Mesodermal cell (in vitro differentiated cells): ENCODE results near the gene ULBP3.
"Not testable (repeated sequence)": the region's sequence is repeated elsewhere in the genome, so short reads cannot be mapped to it uniquely, and the experiment has no call there.

ENCODE experiments used
- H3K27ac ChIP-seq: 2 replicates; pipeline ENCODE4 v1.7.0; 2013; ENCODE audit warnings: mild to moderate bottlenecking, low read depth, low read length, moderate library complexity; ENCODE audit not compliant: severe bottlenecking
- H3K36me3 ChIP-seq: 2 replicates; pipeline ENCODE4 v1.7.1; 2013; ENCODE audit warnings: mild to moderate bottlenecking, low read length, moderate library complexity; ENCODE audit not compliant: control insufficient read depth, insufficient read depth
- H3K4me1 ChIP-seq: one replicate; pipeline ENCODE4 v1.7.1; 2013; ENCODE audit warnings: mild to moderate bottlenecking, low read length; ENCODE audit not compliant: insufficient read depth, control insufficient read depth, poor library complexity, severe bottlenecking
- H3K4me3 ChIP-seq: 2 replicates; pipeline ENCODE4 v1.7.0; 2013; ENCODE audit warnings: low read length, control low read depth, mild to moderate bottlenecking; ENCODE audit not compliant: insufficient read depth, poor library complexity, severe bottlenecking; ENCODE audit errors: extremely low read depth
- H3K9me3 ChIP-seq: 2 replicates; pipeline ENCODE4 v1.7.1; 2013; ENCODE audit warnings: mild to moderate bottlenecking, low read length, moderate library complexity; ENCODE audit not compliant: control insufficient read depth
- WGBS, 2 experiments: methylation state at CpG; one replicate each; pipeline ENCODE4 v1.1.5; 2013; ENCODE audit warnings: missing lambda C conversion rate in 2 of 2; ENCODE audit not compliant: insufficient coverage in 2 of 2; 5-methylcytosine and 5-hydroxymethylcytosine counted together

ULBP3 gene

GRCh38 chr6:150016324-150017185 lies 52.4 kb downstream of the ULBP3 start:
- Histone ChIP-seq H3K27ac (no peak overlapping the region), H3K4me3 (no peak overlapping the region), H3K36me3 (no peaks in the 10 kb centered on the region), H3K4me1 (no peaks in the 10 kb centered on the region), H3K9me3 (no peaks in the 10 kb centered on the region)
- 32 to 35% methylated on average over 4 to 6 of the region's 6 CpGs for WGBS, 2 experiments

DNA sequence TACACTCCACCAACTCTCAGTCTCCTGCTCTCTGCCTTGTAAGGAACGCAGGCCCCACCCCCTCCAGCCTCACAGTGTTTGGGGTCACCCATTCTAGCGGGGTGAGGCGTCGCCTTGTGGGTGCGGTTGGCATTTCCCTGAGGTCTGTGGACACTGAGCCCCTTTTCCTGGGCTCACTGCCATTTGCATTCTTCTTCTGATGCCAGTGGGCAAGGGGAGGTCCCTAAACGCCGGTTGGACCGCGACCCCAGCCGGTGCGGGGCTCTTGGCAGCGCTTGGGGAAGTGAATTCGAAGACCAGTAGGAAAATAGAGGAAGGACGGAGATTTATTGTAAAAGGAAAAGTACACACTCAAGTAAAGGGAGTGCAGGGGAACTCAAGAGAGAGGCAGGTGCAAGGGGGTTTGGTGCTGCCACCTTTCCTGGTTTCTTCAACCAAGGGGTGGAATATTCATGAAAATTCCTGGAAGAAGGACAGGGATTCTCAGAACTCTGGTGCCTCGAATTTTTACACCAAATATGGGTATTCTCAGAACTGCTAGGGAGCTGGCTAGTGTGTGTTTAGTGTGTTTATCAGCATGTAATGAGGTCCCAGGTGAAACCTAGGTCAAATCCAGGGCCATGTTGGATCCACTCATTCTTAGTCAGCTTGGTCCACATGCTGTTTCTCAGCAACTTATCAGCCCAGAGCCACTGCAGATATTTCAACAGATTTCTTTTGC lies 53.5 kb downstream of the ULBP3 start:
- H3K27ac ChIP-seq, H3K36me3 ChIP-seq, H3K4me1 ChIP-seq, H3K4me3 ChIP-seq, H3K9me3 ChIP-seq: not testable (repeated sequence)
- 3 to 7% methylated on average over 13 to 14 of the region's 15 CpGs for WGBS, 2 experiments

DNA sequence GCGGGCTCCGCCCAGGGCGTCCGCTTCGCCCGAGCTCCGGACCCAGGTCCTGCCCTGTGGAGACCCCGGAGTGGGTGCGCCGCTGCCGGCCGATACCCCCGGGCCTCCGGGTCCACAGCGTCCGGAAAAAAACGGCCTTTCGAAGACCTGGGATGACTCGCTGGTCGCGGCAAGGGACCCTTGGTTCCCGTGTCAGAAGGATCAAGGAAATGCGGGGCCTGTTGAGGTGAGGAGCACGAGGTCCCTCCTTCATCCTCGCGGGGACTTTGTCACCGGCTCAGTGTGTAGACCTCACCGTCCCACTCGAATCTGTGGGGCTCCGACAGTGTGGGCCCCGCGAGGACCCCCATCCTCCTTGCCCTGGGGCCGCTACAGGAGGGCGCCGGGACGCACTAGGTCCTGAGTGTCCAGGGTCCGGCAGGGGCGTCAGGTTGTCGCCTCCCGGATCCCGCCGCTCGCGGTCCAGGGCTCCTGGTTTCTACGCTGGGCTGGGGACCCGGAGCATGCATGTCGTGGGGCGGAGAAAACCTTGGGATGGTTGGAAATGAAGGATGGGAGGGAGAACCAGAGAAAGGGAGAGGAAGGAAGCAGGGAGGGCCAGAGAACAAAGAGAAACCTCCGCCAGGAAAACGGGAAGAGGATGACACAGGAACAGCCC lies 54.2 kb downstream of the ULBP3 start:
- not testable (repeated sequence) for H3K4me3 ChIP-seq
- WGBS, 2 experiments, result 3 to 7% methylated on average over 9 to 11 of the region's 50 CpGs

GRCh38 chr6:150013785-150014622 lies 54.9 kb downstream of the ULBP3 start:
- 0% methylated on average over 1 of the region's 24 CpGs; no CpG with 5 or more reads in 1 of the 2 experiments for WGBS, 2 experiments
- not testable (repeated sequence) for H3K4me3 ChIP-seq, H3K27ac ChIP-seq, H3K4me1 ChIP-seq, H3K9me3 ChIP-seq, H3K36me3 ChIP-seq

More for the DNA sequence above, 54.2 kb downstream of the ULBP3 start:
- H3K36me3 ChIP-seq, H3K27ac ChIP-seq, H3K9me3 ChIP-seq, H3K4me1 ChIP-seq: not testable (repeated sequence)

GRCh38 chr6:150012846-150013784 lies 55.8 kb downstream of the ULBP3 start:
- not testable (repeated sequence) for H3K4me3 ChIP-seq, H3K4me1 ChIP-seq, H3K36me3 ChIP-seq, H3K27ac ChIP-seq, H3K9me3 ChIP-seq
- 47 to 51% methylated on average over 3 of the region's 8 CpGs for WGBS, 2 experiments
